Mammary epithelial cell (primary cell): ENCODE data around the gene RPTOR.

ENCODE experiments used
- CTCF ChIP-seq, 2 donors: IDR thresholded peaks in 1 of 2; conservative IDR thresholded peaks in 1 of 2; 2 replicates each; pipeline ENCODE4 v1.5.1; 2011 to 2012; ENCODE audit warnings: inconsistent platforms in 2 of 2, low read length in 2 of 2, mild to moderate bottlenecking in 2 of 2, control low read depth in 1 of 2, low read depth in 1 of 2; ENCODE audit not compliant: insufficient read depth in 1 of 2; ENCODE audit errors: extremely low read depth in 1 of 2
- EZH2 ChIP-seq: IDR thresholded peaks from 2 replicates; pipeline ENCODE4 v1.6.1; 2012; ENCODE audit warnings: low read length, inconsistent platforms, borderline replicate concordance

GRCh38 chr17:80612997-80613731 is 68.5 kb downstream of the RPTOR start:
- TF ChIP-seq CTCF (conservative IDR thresholded peaks at IDR 0.05 in 1 of 2, IDR thresholded peaks at IDR 0.05 in 1 of 2; ENCODE audit: extremely low read depth in 1 of 2, insufficient read depth in 1 of 2, low read depth in 1 of 2, low read length in 2 of 2), result no peak
- TF ChIP-seq EZH2, result no peak
